Sigmoid colon (tissue), 4 donors: ENCODE results near the gene STK39.

Experiments used
- CTCF ChIP-seq, 4 experiments: fragments of 450-650 bp in 3 of 4; fragments of 200-600 bp in 1 of 4; IDR thresholded peaks; one replicate each; pipeline ENCODE4 v1.5.1; 2016 to 2019; ENCODE audit warnings: antibody characterized with exemption in 4 of 4, mild to moderate bottlenecking in 3 of 4, moderate library complexity in 2 of 4
- EP300 ChIP-seq, 4 donors: sonication (generic); formaldehyde crosslinking; IDR thresholded peaks; one replicate each; pipeline ENCODE4 v1.6.1; 2017; ENCODE audit warnings: antibody characterized with exemption in 4 of 4
- POLR2A ChIP-seq, 2 donors: fragments of 450-650 bp; IDR thresholded peaks; one replicate each; pipeline ENCODE4 v1.6.1; 2016; ENCODE audit warnings: antibody characterized with exemption in 2 of 2, mild to moderate bottlenecking in 2 of 2, moderate library complexity in 2 of 2
- POLR2AphosphoS5 ChIP-seq, 4 donors: sonication (generic); formaldehyde crosslinking; IDR thresholded peaks; one replicate each; pipeline ENCODE4 v1.6.1; 2017; ENCODE audit warnings: antibody characterized with exemption in 4 of 4

GRCh38 chr2:168105127-168105683 is 142.2 kb downstream of the STK39 start:
- TF ChIP-seq CTCF (IDR thresholded peaks at IDR 0.05) (no peak), POLR2AphosphoS5 (IDR thresholded peaks at IDR 0.05) (no peak), EP300 (IDR thresholded peaks at IDR 0.05) (no peak), POLR2A (IDR thresholded peaks at IDR 0.05) (no peak)
